IMR-90 (cell line): ENCODE data around the gene PDE4A. TPM values are rescaled to one million over a fixed set of nuclear protein-coding genes. Genes with fewer than 3 reads are reported as not detected.

ENCODE experiments used
- ATAC-seq: fragments of 200-7000 bp; cut with Tn5 transposase; 2 replicates; pipeline ENCODE4 v1.9.1; 2020; ENCODE audit warnings: low read depth, mild to moderate bottlenecking, moderate library complexity
- BruUV-seq: library from RNA; stranded (reverse); fragments of 400-500 nt; replicated peaks from 2 replicates; lab custom pipeline; 2021; lab: Mats Ljungman, UMichigan
- CTCF ChIA-PET: fragments of 300-600 bp; formaldehyde crosslinking; extraction: SDS; loops from one replicate; lab custom pipeline; 2021; ENCODE audit warnings: antibody characterized with exemption; lab: Yijun Ruan, JAX
- POLR2A ChIA-PET: fragments of 300-600 bp; sonication (Branson Sonifier 250); formaldehyde crosslinking; loops from one replicate; lab custom pipeline; 2022; ENCODE audit warnings: antibody characterized with exemption; ENCODE audit not compliant: unreplicated experiment; lab: Charles Lee
- DNase-seq: peaks from one replicate; pipeline ENCODE4 v3.0.0; 2013
- H2AFZ ChIP-seq: replicated peaks from 2 replicates; pipeline ENCODE3; 2013; ENCODE audit warnings: low read length, mild to moderate bottlenecking; ENCODE audit not compliant: poor library complexity
- H2AK5ac ChIP-seq: 2 replicates; pipeline ENCODE4 v1.6.1; 2013; ENCODE audit warnings: low read depth, low read length, inconsistent platforms
- H2AK9ac ChIP-seq: replicated peaks from 2 replicates; pipeline ENCODE3; 2013; ENCODE audit warnings: mild to moderate bottlenecking, low read depth, low read length, moderate library complexity; ENCODE audit not compliant: poor library complexity
- H2BK120ac ChIP-seq: 2 replicates; pipeline ENCODE4 v1.6.1; 2013; ENCODE audit warnings: low read depth, low read length, inconsistent platforms
- H2BK15ac ChIP-seq: 3 replicates; pipeline ENCODE4 v1.6.1; 2013; ENCODE audit warnings: low read depth, low read length, inconsistent platforms
- H2BK20ac ChIP-seq: 2 replicates; pipeline ENCODE4 v1.6.1; 2013; ENCODE audit warnings: low read depth, mild to moderate bottlenecking, inconsistent platforms, low read length, moderate library complexity
- H2BK5ac ChIP-seq: 2 replicates; pipeline ENCODE4 v1.6.1; 2013; ENCODE audit warnings: mild to moderate bottlenecking, low read depth, low read length, inconsistent platforms; ENCODE audit not compliant: poor library complexity, severe bottlenecking
- H3K14ac ChIP-seq: replicated peaks from 2 replicates; pipeline ENCODE4 v1.6.1; 2013; ENCODE audit warnings: low read depth, low read length, inconsistent platforms
- H3K18ac ChIP-seq: 2 replicates; pipeline ENCODE4 v1.6.1; 2013; ENCODE audit warnings: low read depth, low read length, control low read depth
- H3K23ac ChIP-seq: 2 replicates; pipeline ENCODE4 v1.6.1; 2013; ENCODE audit warnings: low read depth, low read length, inconsistent platforms
- H3K27ac ChIP-seq: 2 replicates; pipeline ENCODE4 v1.5.1; 2013; ENCODE audit warnings: mild to moderate bottlenecking, control low read depth, low read length; ENCODE audit not compliant: insufficient read depth
- H3K27me3 ChIP-seq: 2 replicates; pipeline ENCODE4 v1.6.1; 2013; ENCODE audit warnings: low read length; ENCODE audit not compliant: control insufficient read depth, insufficient read depth
- H3K36me3 ChIP-seq: 2 replicates; pipeline ENCODE4 v1.6.1; 2013; ENCODE audit warnings: low read length, mixed read lengths; ENCODE audit not compliant: control insufficient read depth, insufficient read depth
- H3K4ac ChIP-seq: 2 replicates; pipeline ENCODE4 v1.6.1; 2013; ENCODE audit warnings: low read depth, low read length, inconsistent platforms
- H3K4me1 ChIP-seq: 2 replicates; pipeline ENCODE4 v1.6.1; 2013; ENCODE audit warnings: low read length, mixed read lengths; ENCODE audit not compliant: control insufficient read depth, insufficient read depth
- H3K4me2 ChIP-seq: 2 replicates; pipeline ENCODE4 v1.6.1; 2013; ENCODE audit warnings: low read depth, mild to moderate bottlenecking, control low read depth, low read length, moderate library complexity
- H3K4me3 ChIP-seq: 2 replicates; pipeline ENCODE4 v1.5.1; 2013; ENCODE audit warnings: low read depth, mild to moderate bottlenecking, control low read depth, low read length, moderate library complexity; ENCODE audit not compliant: insufficient read depth
- H3K56ac ChIP-seq: 2 replicates; pipeline ENCODE4 v1.6.1; 2013; ENCODE audit warnings: low read length, inconsistent platforms; ENCODE audit not compliant: insufficient read depth; ENCODE audit errors: extremely low read depth
- H3K79me1 ChIP-seq, 2 experiments: 2 replicates each; pipeline ENCODE4 v1.6.1; 2013; ENCODE audit warnings: low read length in 2 of 2, inconsistent platforms in 1 of 2, low read depth in 1 of 2
- H3K9ac ChIP-seq: 2 replicates; pipeline ENCODE4 v1.6.1; 2013; ENCODE audit warnings: low read depth, low read length, control low read depth
- H3K9me1 ChIP-seq: 2 replicates; pipeline ENCODE4 v1.6.1; 2013; ENCODE audit warnings: low read length, inconsistent platforms; ENCODE audit not compliant: insufficient read depth
- H3K9me3 ChIP-seq: 2 replicates; pipeline ENCODE4 v1.6.1; 2013; ENCODE audit warnings: low read length; ENCODE audit not compliant: control insufficient read depth, insufficient read depth
- H4K20me1 ChIP-seq: 2 replicates; pipeline ENCODE4 v1.6.1; 2013; ENCODE audit warnings: low read length, inconsistent platforms; ENCODE audit not compliant: insufficient read depth
- H4K5ac ChIP-seq: 2 replicates; pipeline ENCODE4 v1.6.1; 2013; ENCODE audit warnings: mild to moderate bottlenecking, low read depth, low read length, control low read depth
- H4K8ac ChIP-seq, 2 experiments: 2 replicates each; pipeline ENCODE4 v1.6.1; 2013; ENCODE audit warnings: low read depth in 2 of 2, low read length in 2 of 2, control low read depth in 1 of 2, inconsistent platforms in 1 of 2
- H4K91ac ChIP-seq: 2 replicates; pipeline ENCODE4 v1.6.1; 2013; ENCODE audit warnings: low read depth, low read length, inconsistent platforms; ENCODE audit not compliant: insufficient read depth
- BHLHE40 ChIP-seq: fragments of 150-350 bp; IDR thresholded peaks from 2 replicates; pipeline ENCODE4 v1.6.1; 2016; ENCODE audit warnings: mild to moderate bottlenecking, low read depth, low read length
- CEBPB ChIP-seq: IDR thresholded peaks from 2 replicates; pipeline ENCODE4 v1.6.1; 2012; ENCODE audit warnings: low read depth, low read length, improper control_type of control experiment
- CHD1 ChIP-seq: IDR thresholded peaks from 2 replicates; pipeline ENCODE4 v1.6.1; 2012; ENCODE audit warnings: low read depth, low read length, improper control_type of control experiment
- CTCF ChIP-seq: conservative IDR thresholded peaks from 2 replicates; pipeline ENCODE4 v1.5.1; 2012; ENCODE audit warnings: mild to moderate bottlenecking, low read depth, low read length, improper control_type of control experiment
- ELK1 ChIP-seq: fragments of 150-350 bp; IDR thresholded peaks from 2 replicates; pipeline ENCODE4 v1.6.1; 2016; ENCODE audit warnings: low read depth, mild to moderate bottlenecking, low read length, moderate library complexity, borderline replicate concordance
- FOS ChIP-seq: fragments of 150-350 bp; IDR thresholded peaks from 2 replicates; pipeline ENCODE4 v1.6.1; 2016; ENCODE audit warnings: low read depth, low read length
- MAFK ChIP-seq: IDR thresholded peaks from 2 replicates; pipeline ENCODE4 v1.6.1; 2012; ENCODE audit warnings: low read depth, low read length, improper control_type of control experiment
- MAZ ChIP-seq: IDR thresholded peaks from 2 replicates; pipeline ENCODE4 v1.6.1; 2012; ENCODE audit warnings: low read depth, mild to moderate bottlenecking, low read length, improper control_type of control experiment, moderate library complexity, borderline replicate concordance
- MXI1 ChIP-seq: IDR thresholded peaks from 2 replicates; pipeline ENCODE4 v1.6.1; 2012; ENCODE audit warnings: low read depth, mild to moderate bottlenecking, low read length, moderate library complexity, borderline replicate concordance
- NFE2L2 ChIP-seq: fragments of 150-350 bp; IDR thresholded peaks from 2 replicates; pipeline ENCODE4 v1.6.1; 2016; ENCODE audit warnings: low read depth, mild to moderate bottlenecking, low read length
- POLR2A ChIP-seq: IDR thresholded peaks from 2 replicates; pipeline ENCODE4 v1.6.1; 2012; ENCODE audit warnings: mild to moderate bottlenecking, low read depth, low read length
- RAD21 ChIP-seq: IDR thresholded peaks from 2 replicates; pipeline ENCODE4 v1.6.1; 2012; ENCODE audit warnings: low read length, improper control_type of control experiment
- RCOR1 ChIP-seq: IDR thresholded peaks from 2 replicates; pipeline ENCODE4 v1.6.1; 2012; ENCODE audit warnings: mild to moderate bottlenecking, low read length, improper control_type of control experiment; ENCODE audit not compliant: insufficient replicate concordance
- RFX5 ChIP-seq: IDR thresholded peaks from 2 replicates; pipeline ENCODE4 v1.8.0; 2012; ENCODE audit warnings: low read depth, mild to moderate bottlenecking, low read length, moderate library complexity
- SMC3 ChIP-seq: fragments of 150-350 bp; IDR thresholded peaks from 2 replicates; pipeline ENCODE4 v1.6.1; 2016; ENCODE audit warnings: low read depth, mild to moderate bottlenecking, antibody characterized with exemption, low read length, moderate library complexity
- USF2 ChIP-seq: fragments of 150-350 bp; IDR thresholded peaks from 2 replicates; pipeline ENCODE4 v1.6.1; 2017; ENCODE audit warnings: mild to moderate bottlenecking, antibody characterized with exemption, low read length, low read depth
- WGBS, 2 experiments: methylation state at CpG; one replicate each; pipeline versions ENCODE4 v1.1.5 to v1.1.7; 2013; ENCODE audit warnings: missing lambda C conversion rate in 2 of 2; ENCODE audit not compliant: insufficient read length in 1 of 2; ENCODE audit errors: extremely low coverage in 2 of 2; 5-methylcytosine and 5-hydroxymethylcytosine counted together
- dilution Hi-C: fragments of 300-500 bp; cut with HindIII; formaldehyde crosslinking; loops from one replicate; pipeline ENCODE4 v1.14.3; 2018; ENCODE audit warnings: low sequenced_read_pairs; ENCODE audit not compliant: unreplicated experiment
- in situ Hi-C: fragments of 300-500 bp; cut with MboI; formaldehyde crosslinking; loops from 3 replicates; pipeline ENCODE4 v1.14.3; 2019; ENCODE audit warnings: low sequenced_read_pairs, inconsistent platforms, mixed read lengths
- intact Hi-C: fragments of 100-400 bp; cut with micrococcal nuclease; formaldehyde crosslinking; loops from 2 replicates; pipeline ENCODE4 v1.10.0; 2022
- polyA plus RNA-seq, 3 experiments: library from polyadenylated mRNA; depleted of rRNA; stranded (reverse); fragments of >200 nt; gene quantifications; 2 replicates each; pipeline ENCODE4 v1.2.3, GENCODE V29; 2012; ENCODE audit warnings: low replicate concordance in 1 of 3
- total RNA-seq: library from RNA; depleted of rRNA; stranded (reverse); fragments of >200 nt; gene quantifications from 2 replicates; pipeline ENCODE4 v1.2.3, GENCODE V29; 2012

The PDE4A gene
- total and polyA plus RNA-seq, 2 of the 4 experiments (the other 2 are of a cell fraction) = 1.8 to 7.0 TPM

GRCh38 chr19:10467104-10467706 is 46.9 kb downstream of the PDE4A start:
- Histone ChIP-seq H3K4me2 (no peak overlapping the region), H4K8ac (no peak overlapping the region), H3K9me3 (no peaks in the 10 kb centered on the region), H3K4me3 (no peak overlapping the region), H3K4ac (no peak overlapping the region), H3K14ac (no peak overlapping the region), H3K56ac (no peak overlapping the region), H3K9me1 (no peaks in the 10 kb centered on the region), H4K91ac (no peak overlapping the region), H3K4me1 (no peaks in the 10 kb centered on the region), H2AFZ (peak overlapping the region; percentile 23), H4K20me1 (no peaks in the 10 kb centered on the region), H3K79me1 (no peaks in the 10 kb centered on the region), H3K27ac (no peak overlapping the region), H3K18ac (no peak overlapping the region), H4K5ac (no peak overlapping the region), H3K23ac (no peak overlapping the region), H3K27me3 (no peaks in the 10 kb centered on the region), H2BK5ac (no peak overlapping the region), H2BK120ac (no peak overlapping the region), H2AK9ac (no peak overlapping the region), H3K36me3 (peaks cover 16% of the 10 kb centered on the region), H2BK20ac (no peak overlapping the region), H3K9ac (no peak overlapping the region), H2BK15ac (no peak overlapping the region), H2AK5ac (no peak overlapping the region)
- ChIA-PET POLR2A (no interaction called here), CTCF (interaction anchor here (0.6 kb wide), 1 partner anchor 142 kb away, joined by 3 read pairs; no protein-coding TSS in a partner anchor)
- ATAC-seq = no peak
- 78% methylated on average over 6 of the region's 20 CpGs; no CpG with 5 or more reads in 1 of the 2 experiments for WGBS, 2 experiments
- TF ChIP-seq MAZ (no peak), RCOR1 (no peak), FOS (no peak), SMC3 (no peak), MAFK (no peak), RAD21 (no peak), CEBPB (no peak), BHLHE40 (no peak), ELK1 (no peak), POLR2A (no peak), CHD1 (no peak), RFX5 (no peak), USF2 (no peak), CTCF (no peak), MXI1 (no peak), NFE2L2 (no peak)
- in situ Hi-C loops = no loop called here
- TSS peak; percentile 62 for BruUV-seq
- intact Hi-C loops = no loop called here
- dilution Hi-C loops = no loop called here
- no peak for DNase-seq
